ENCODE measurements around the gene FNIP1. TPM values are rescaled to one million over a fixed set of nuclear protein-coding genes. Genes with fewer than 3 reads are reported as not detected.

The FNIP1 gene
- total and polyA plus RNA-seq, 9 of the 15 experiments (the other 6 are each of a cell fraction or from before 2014, with no cell fraction given): 5.0 to 32.8 (median 18.4) TPM

DNA sequence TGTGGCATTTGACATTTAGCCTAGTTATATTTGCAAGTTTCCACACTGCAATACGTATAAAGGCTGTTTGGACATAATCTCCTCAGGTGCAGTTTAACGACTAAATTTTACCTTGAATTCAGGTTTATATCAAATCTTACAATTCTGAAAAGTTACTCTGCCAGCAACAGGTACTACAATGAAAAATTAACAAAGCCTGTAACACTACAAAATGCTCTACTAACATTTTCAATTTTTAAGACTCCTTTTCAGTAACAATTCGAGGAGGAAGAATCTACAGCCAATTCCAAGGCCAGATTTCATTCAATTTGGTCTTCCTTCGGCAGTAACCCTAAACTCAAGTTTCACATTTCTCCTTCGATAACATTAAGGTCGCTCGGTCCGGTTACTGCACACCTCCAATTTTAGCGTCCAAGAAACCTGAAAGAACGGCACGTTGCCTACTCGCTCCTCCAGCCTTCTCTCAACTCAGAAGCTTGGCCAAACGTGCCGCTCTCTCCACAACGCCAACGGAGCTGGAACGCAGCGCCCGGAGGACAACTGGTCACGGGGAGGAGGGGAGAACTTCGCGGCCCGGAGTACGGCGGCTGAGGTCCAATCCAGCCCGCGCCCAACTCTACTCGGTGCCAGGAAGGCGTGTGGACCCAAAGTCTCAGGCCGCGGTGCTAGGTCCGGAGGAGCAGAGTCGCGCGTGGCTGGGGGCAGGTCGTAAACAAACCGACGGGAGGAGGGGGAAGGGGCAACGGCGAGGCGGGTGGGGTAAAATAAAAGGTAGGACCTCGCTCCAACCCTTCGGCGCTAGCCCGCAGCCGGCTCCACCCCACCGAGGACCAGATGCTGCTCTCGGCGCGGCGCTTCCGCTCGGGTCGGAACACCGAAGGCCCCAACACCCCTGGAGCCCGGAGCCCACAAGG lies 681 bp downstream of the FNIP1 start (continued):
- TF ChIP-seq, protein P1, sequence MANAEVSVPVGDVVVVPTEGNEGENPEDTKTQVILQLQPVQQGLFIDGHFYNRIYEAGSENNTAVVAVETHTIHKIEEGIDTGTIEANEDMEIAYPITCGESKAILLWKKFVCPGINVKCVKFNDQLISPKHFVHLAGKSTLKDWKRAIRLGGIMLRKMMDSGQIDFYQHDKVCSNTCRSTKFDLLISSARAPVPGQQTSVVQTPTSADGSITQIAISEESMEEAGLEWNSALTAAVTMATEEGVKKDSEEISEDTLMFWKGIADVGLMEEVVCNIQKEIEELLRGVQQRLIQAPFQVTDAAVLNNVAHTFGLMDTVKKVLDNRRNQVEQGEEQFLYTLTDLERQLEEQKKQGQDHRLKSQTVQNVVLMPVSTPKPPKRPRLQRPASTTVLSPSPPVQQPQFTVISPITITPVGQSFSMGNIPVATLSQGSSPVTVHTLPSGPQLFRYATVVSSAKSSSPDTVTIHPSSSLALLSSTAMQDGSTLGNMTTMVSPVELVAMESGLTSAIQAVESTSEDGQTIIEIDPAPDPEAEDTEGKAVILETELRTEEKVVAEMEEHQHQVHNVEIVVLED (CRISPR knock-in tag; IDR thresholded peaks at IDR 0.05): no peak
- TF ChIP-seq, protein P2, sequence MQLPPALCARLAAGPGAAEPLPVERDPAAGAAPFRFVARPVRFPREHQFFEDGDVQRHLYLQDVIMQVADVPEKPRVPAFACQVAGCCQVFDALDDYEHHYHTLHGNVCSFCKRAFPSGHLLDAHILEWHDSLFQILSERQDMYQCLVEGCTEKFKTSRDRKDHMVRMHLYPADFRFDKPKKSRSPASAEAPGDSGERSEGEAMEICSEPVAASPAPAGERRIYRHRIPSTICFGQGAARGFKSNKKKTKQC (CRISPR knock-in tag; IDR thresholded peaks at IDR 0.05): no peak
- TF ChIP-seq ZNF12 (CRISPR knock-in tag; IDR thresholded peaks at IDR 0.05): no peak
- TF ChIP-seq TCF7L2 (IDR thresholded peaks at IDR 0.05; ENCODE audit: low read depth, low read length): no peak
- no peak for TF ChIP-seq POLR2AphosphoS2 (IDR thresholded peaks at IDR 0.05; ENCODE audit: low read length)
- TF ChIP-seq SMAD4 (CRISPR knock-in tag; conservative IDR thresholded peaks at IDR 0.05): no peak
- TF ChIP-seq ZNF785 (CRISPR knock-in tag; IDR thresholded peaks at IDR 0.05): no peak
- TF ChIP-seq, protein P3, sequence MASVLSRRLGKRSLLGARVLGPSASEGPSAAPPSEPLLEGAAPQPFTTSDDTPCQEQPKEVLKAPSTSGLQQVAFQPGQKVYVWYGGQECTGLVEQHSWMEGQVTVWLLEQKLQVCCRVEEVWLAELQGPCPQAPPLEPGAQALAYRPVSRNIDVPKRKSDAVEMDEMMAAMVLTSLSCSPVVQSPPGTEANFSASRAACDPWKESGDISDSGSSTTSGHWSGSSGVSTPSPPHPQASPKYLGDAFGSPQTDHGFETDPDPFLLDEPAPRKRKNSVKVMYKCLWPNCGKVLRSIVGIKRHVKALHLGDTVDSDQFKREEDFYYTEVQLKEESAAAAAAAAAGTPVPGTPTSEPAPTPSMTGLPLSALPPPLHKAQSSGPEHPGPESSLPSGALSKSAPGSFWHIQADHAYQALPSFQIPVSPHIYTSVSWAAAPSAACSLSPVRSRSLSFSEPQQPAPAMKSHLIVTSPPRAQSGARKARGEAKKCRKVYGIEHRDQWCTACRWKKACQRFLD (CRISPR knock-in tag; IDR thresholded peaks at IDR 0.05): no peak
- no peak for TF ChIP-seq ZNF431 (CRISPR knock-in tag; IDR thresholded peaks at IDR 0.05)
- no peak for TF ChIP-seq MYNN (IDR thresholded peaks at IDR 0.05)
- no peak for TF ChIP-seq MYNN (CRISPR knock-in tag; IDR thresholded peaks at IDR 0.05)
- TF ChIP-seq, protein P4, sequence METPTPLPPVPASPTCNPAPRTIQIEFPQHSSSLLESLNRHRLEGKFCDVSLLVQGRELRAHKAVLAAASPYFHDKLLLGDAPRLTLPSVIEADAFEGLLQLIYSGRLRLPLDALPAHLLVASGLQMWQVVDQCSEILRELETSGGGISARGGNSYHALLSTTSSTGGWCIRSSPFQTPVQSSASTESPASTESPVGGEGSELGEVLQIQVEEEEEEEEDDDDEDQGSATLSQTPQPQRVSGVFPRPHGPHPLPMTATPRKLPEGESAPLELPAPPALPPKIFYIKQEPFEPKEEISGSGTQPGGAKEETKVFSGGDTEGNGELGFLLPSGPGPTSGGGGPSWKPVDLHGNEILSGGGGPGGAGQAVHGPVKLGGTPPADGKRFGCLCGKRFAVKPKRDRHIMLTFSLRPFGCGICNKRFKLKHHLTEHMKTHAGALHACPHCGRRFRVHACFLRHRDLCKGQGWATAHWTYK (CRISPR knock-in tag; IDR thresholded peaks at IDR 0.05): no peak
- TF ChIP-seq MEF2D (tag; conservative IDR thresholded peaks at IDR 0.05; ENCODE audit: low read depth): no peak
- TF ChIP-seq HNRNPUL1 (IDR thresholded peaks at IDR 0.05; ENCODE audit: low read length): no peak
- TF ChIP-seq, protein P5, sequence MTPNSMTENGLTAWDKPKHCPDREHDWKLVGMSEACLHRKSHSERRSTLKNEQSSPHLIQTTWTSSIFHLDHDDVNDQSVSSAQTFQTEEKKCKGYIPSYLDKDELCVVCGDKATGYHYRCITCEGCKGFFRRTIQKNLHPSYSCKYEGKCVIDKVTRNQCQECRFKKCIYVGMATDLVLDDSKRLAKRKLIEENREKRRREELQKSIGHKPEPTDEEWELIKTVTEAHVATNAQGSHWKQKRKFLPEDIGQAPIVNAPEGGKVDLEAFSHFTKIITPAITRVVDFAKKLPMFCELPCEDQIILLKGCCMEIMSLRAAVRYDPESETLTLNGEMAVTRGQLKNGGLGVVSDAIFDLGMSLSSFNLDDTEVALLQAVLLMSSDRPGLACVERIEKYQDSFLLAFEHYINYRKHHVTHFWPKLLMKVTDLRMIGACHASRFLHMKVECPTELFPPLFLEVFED (CRISPR knock-in tag; conservative IDR thresholded peaks at IDR 0.05): no peak
- TF ChIP-seq, protein P6, sequence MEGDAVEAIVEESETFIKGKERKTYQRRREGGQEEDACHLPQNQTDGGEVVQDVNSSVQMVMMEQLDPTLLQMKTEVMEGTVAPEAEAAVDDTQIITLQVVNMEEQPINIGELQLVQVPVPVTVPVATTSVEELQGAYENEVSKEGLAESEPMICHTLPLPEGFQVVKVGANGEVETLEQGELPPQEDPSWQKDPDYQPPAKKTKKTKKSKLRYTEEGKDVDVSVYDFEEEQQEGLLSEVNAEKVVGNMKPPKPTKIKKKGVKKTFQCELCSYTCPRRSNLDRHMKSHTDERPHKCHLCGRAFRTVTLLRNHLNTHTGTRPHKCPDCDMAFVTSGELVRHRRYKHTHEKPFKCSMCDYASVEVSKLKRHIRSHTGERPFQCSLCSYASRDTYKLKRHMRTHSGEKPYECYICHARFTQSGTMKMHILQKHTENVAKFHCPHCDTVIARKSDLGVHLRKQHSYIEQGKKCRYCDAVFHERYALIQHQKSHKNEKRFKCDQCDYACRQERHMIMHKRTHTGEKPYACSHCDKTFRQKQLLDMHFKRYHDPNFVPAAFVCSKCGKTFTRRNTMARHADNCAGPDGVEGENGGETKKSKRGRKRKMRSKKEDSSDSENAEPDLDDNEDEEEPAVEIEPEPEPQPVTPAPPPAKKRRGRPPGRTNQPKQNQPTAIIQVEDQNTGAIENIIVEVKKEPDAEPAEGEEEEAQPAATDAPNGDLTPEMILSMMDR (IDR thresholded peaks at IDR 0.05 in 2 of 3, conservative IDR thresholded peaks at IDR 0.05 in 1 of 3; ENCODE audit: insufficient read depth in 2 of 3, low read depth in 1 of 3, low read length in 3 of 3): no peak
- TF ChIP-seq, protein P7, sequence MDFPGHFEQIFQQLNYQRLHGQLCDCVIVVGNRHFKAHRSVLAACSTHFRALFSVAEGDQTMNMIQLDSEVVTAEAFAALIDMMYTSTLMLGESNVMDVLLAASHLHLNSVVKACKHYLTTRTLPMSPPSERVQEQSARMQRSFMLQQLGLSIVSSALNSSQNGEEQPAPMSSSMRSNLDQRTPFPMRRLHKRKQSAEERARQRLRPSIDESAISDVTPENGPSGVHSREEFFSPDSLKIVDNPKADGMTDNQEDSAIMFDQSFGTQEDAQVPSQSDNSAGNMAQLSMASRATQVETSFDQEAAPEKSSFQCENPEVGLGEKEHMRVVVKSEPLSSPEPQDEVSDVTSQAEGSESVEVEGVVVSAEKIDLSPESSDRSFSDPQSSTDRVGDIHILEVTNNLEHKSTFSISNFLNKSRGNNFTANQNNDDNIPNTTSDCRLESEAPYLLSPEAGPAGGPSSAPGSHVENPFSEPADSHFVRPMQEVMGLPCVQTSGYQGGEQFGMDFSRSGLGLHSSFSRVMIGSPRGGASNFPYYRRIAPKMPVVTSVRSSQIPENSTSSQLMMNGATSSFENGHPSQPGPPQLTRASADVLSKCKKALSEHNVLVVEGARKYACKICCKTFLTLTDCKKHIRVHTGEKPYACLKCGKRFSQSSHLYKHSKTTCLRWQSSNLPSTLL (IDR thresholded peaks at IDR 0.05): no peak

All from K562 (cell line).